NK-92 (cell line): Measurements from ENCODE around the gene SERPINA1.
"Not testable (repeated sequence)": the region's sequence is repeated elsewhere in the genome, so short reads cannot be mapped to it uniquely, and the experiment has no call there.

Experiments
- DNase-seq: peaks from one replicate; lab custom pipeline; 2025; ENCODE audit not compliant: unreplicated experiment; lab: John Stamatoyannopoulos, UW

SERPINA1 gene

DNA sequence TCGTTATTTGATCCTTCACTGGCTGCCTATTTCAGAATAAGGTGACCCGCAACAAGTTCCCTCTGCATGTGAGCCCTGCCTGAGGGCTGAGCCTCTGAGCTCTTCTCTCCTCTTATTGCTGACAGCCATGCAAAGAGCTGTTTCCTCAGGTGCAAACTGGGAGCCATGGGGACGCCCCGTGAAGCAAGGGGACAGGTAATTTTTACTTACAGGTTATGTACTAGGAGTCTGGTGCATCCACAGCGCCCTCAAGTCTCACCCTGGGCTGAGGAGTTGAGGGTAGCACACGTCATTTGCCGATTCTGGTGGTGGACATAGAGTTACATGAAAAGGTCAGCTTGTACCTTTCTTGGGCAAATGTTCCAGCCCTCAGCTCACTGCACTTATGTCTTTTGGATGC lies 39.1 kb downstream of the SERPINA1 start:
- no peak for DNase-seq

DNA sequence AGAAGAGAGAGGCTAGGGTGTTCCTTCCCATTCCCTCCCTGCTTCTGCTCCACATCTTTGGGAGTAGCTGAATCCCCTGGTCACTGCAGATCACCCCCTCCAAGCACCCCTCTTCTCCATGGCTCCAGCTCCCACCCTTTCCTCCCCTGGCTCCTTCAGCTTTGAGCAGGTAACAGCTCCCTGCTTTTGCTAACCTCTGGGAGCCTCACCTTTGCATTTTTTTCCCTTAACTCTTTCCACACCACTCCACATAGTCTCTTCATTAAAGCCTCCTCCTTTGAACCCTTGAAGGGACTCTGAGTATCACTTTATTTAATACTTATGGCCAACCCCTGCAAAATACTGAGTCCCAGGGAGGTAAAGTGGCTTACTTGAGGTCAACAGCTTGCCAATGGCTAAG lies 39.6 kb downstream of the SERPINA1 start:
- no peak for DNase-seq

DNA sequence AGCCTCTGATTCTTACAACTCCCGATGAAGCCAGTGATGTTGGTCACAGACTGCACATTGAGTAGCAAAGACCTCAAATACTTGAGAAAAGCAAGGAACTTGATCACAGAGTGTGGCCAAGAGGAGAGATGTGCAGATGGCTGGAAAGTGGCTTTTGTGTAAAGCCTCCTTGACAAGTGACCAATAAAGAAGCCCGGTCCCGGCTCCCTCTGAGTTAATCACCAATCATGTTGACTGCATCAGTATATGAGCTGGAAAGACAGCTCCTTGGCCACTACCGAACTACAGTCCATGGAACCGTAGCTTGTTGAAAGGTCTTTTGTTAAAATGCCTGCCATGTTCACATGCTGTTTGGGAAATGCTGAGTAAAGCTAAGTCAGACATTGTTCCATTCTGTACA lies 41.6 kb downstream of the SERPINA1 start:
- no peak for DNase-seq

DNA sequence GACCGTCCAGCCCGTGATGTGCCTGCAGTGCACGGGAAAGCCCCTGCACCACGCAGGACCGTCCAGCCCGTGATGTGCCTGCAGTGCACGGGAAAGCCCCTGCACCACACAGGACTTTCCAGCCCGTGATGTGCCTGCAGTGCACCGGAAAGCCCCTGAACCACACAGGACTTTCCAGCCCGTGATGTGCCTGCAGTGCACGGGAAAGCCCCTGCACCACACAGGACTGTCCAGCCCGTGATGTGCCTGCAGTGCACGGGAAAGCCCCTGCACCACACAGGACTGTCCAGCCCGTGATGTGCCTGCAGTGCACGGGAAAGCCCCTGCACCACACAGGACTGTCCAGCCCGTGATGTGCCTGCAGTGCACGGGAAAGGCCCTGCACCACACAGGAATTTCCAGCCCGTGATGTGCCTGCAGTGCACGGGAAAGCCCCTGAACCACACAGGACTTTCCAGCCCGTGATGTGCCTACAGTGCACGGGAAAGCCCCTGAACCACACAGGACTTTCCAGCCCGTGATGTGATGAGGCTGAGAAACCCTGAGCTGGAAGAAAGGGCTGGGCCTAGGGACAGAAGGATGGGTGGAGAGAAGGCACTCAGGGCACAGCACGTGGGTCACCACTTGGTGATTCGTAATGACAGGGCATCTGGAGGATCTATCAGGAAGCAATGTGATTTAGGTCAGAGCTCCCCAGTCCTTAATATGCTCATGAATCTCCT lies 42.2 kb downstream of the SERPINA1 start:
- not testable (repeated sequence) for DNase-seq

DNA sequence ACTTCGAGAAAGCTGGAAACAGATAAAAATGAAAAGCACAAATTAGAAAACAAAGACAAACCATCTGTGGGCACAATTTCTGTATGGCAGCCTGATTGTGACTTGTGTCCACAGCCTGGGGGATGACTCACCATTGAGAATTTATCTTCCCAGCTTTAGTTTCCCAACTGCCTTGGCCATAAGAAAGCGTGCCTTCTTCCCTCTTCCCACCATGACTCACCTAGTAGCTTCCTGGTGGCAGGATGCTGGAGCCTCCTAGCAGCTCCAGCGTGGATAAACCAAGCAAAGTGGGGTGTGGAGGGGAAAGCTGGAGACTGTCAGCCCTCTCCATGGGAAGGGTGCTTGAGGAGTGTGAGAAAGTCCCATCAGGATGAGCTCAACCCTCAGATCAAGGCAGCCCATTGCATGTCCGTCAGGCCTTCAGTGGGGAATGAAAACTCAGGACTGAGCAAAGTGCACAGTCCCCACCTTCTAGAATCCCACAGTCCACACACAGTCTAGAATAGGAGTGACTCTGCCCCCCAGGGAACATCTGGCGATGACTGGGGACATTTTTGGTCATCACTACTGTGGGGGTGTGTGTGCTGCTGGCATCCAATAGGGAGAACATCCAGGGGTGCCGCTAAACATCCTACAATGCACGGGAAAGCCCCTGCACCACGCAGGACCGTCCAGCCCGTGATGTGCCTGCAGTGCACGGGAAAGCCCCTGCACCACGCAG lies 42.9 kb downstream of the SERPINA1 start:
- no peak for DNase-seq

DNA sequence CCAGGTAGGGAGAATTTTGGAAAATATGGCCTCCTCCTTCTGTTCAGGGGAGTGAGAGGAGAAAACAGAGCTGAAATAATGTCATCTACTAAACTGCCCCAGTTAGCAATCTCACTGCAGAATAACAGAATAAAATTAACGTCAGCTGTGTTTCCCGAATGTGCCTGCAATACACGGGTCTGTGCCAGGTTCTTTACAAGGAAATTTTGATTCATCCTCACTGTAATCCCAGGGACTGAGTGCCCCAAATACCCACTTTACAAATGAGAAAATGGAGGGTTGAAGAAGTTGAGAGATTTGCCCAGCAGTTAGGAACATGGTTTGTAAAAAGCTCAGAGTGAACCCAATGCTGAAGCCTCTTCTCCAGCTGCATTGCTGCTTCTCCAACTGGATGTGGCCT lies 44.0 kb downstream of the SERPINA1 start:
- DNase-seq: no peak

DNA sequence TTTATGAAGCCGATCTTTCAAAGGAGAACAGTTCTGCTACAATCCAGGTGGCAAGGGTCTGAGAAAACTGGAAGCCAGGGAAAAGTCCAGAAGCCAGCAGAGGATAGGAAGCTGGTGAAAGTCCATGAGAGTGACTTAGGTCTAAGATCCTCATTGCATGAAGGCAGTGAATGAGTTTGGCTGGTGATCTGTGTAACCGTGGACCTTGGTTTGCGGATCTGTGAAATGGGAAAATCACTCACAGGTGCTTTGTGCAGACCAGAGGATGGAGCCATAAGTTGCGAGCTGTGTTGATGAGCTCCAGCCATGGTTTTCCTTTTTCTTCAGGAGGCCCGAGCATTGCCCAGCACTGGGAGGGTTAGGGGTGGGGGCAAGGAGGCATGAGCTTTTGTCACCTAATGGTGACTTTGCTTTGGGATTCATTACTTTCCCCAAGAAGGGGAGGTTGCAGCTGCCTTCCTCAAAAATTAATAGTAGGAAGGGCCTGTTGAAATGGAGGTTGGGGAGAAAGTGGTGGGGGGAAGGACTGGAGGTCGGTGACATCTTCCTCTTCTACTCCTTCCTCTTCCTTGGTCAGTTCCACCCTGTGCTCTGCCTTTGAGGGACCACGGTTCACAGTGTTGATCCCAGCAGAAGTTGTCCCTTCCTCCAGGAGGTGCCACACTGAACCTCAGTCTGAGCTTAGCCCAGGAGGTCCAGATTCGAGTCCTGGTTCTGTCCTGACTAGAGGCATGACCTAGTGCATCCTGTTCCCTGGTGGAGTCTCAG lies 45.0 kb downstream of the SERPINA1 start:
- DNase-seq: no peak

DNA sequence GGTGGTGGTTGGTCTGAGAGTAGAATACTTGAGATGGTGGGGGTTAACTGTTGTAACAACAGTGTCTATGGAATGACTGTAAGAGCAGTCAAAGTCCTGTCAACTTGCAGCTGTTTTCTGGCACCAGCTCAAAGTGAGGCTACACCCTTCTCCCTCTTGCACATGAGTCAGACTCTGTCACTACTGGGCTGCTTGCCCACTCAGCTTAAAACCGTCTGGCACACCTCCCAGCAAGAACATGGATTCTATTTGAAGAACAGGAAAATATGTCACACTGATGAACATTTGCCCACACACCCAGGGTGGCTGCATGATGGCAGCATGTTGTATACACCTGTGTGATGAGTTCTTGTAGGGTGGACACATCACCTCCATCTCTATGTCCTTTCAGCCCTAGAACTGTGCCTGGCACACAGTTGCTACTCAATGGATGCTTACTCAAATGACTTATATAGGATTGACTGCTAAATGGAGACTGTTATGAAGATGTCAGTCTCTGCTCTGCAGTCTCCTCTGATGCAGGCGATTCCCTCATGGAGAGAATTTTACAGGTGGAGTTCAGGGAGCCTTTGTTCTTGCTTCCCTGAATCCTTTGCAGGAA lies 46.0 kb downstream of the SERPINA1 start:
- DNase-seq: no peak

DNA sequence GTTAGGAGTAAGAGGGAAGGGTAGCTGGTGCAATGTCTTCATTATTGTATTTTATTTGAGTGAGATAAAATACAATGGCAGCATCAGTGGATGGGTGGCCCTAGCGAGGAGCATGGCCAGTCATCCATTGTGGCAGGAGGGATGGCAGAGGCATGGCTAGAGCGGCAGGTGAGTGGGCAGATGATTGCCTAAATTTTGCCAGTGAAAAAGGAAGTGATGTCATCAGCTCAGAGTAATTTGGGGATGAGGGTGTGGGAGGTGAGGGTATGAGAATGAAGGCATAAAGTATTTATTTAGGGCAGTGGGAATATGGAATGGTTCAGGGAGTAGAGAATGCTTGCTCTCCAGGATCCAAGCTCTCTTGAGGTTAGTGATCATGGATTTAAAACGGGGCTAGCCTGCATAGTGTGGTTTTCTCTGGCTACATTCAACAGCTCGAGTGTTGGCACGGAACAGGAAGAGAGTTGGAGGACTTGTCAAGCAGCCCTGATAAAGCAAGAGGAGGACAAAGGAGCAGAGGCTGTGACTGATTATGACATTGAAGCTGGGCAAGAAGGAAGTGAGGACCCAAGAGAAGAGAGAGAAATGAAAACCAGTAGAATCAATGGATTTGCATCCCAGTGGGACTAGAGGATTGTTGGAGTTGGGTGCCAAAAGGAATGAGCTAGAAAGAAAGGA lies 46.6 kb downstream of the SERPINA1 start:
- no peak for DNase-seq

DNA sequence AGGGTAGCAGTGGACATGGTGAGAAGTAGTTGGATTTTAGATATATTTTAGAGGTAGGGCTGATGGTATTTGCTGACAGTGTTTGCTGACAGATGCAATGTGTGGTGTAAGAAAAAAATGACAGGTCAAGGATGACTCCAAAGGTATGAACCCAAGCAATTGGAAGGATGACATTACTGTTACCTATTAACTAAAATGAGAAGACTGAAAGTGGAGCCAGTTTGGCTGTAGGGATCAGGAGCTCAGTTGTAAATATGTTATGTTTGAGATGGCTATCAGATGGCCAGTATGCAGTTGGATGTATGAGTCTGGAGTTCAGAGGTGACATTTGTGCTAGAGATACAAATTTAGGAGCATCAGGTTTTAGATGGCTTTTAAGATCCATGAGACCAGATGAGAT lies 47.9 kb downstream of the SERPINA1 start:
- no peak for DNase-seq

DNA sequence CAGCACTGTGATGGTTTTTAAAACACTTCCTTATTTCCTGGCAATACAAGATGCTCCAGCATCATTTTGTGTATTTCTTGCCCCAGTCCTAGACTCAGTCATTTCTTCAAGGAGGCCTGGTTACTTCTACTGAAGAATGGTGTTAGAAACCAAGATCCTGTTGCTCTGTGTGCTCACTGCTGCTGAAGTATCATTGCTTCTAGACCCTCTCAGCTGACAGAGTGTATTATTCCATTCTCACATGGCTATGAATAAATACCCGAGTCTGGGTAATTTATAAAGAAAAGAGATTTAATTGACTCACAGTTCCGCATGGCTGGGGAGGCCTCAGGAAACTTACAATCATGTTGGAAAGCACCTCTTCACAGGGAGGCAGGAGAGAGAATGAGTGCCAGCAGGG lies 50.4 kb downstream of the SERPINA1 start:
- DNase-seq: no peak

DNA sequence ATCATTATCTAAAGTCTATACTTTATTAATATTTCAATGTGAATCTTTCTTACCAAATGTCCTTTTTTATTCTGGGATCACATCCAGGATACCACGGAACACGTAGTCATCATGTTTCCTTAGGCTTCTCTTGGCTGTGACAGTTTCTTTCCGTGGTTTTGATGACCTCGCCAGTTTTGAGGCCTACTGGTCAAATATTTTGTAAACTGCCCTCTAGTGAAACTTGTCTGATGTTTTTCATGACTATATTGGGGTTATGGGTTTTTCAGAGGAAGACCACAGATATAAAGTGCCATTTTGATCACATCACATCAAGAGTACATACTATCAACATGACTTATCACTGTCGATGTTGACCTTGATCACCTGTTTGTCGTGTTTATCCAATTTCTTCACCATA lies 51.1 kb downstream of the SERPINA1 start:
- no peak for DNase-seq

DNA sequence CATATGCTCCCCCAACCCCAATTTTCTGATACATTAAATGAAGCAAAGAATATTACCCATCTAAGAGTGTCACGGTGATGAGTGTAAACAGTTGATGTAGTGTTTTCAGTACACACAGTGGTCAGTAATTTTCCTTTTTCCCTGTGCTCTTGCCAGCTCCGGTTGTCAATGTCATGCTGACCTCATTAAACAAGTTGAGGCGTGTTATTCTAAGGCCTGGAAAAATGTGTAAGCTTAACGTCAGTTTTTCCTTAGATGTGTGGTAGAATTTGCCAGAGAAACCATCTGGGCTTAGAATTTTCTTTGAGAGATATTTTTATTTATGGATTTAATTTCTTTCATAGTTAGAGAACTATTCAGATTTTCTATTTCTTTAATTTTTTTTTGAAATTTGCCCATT lies 53.5 kb downstream of the SERPINA1 start:
- DNase-seq: no peak

DNA sequence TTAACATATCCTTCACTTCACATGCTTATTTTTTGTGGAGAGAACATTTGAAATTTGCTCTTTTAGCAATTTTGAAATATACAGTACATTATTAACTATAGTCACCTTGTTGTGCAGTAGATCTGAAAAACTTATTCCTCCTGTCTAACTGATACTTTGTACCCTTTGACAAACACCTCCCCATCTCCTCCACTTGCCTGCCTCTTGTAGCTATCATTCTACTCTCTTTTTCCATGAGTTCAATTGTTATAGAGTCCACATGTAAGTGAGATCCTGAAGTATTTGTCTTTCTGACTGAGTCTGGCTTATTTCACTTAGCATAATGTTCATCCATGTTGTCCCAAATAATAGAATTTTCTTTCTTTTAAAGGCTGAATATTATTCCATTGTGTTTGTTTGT lies 55.8 kb downstream of the SERPINA1 start:
- no peak for DNase-seq

DNA sequence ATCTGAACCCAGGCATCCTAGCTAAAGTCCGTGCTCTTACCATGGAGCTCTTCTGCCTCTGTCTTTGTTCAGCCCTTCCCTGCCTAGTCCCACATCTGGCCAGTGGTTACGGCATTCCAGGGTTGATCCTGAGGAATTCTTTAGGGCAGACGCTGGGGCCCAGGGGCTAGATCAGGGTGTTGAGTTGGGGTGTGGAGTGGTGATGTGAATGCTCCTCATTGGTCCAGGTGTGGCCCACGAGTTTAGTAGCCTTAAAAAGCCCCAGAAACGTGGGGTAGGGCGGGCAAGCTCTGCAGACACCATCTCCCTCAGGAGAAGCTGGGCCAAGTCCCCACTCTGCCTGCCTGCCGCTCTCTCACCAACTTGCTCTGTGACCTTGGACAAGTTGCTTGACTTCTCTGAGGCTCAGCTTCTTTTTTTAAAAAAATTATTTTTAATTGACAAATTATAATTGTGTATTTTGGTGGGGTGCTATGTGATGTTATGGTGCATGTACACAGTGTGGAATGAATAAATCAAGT lies 56.3 kb downstream of the SERPINA1 start:
- DNase-seq: no peak

DNA sequence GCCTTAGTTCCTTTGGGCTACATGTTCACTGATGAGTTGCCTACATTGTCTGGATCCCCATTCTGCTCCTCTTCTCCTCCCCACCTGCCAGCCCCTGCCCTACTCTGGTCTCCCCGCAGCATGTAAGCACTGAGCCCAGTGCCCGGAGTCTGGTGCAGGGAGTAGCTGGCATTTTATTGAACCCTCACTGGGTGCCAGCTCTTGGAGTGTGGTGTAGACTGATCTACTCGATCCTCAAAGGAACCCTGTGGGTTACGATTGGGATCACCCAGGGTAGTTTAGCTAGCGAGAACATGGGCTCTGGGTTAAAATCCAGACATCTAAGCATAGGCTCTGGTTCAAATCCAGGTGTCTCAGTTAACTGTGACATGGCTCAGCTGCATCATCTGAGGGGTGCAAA lies 56.9 kb downstream of the SERPINA1 start:
- DNase-seq: no peak

DNA sequence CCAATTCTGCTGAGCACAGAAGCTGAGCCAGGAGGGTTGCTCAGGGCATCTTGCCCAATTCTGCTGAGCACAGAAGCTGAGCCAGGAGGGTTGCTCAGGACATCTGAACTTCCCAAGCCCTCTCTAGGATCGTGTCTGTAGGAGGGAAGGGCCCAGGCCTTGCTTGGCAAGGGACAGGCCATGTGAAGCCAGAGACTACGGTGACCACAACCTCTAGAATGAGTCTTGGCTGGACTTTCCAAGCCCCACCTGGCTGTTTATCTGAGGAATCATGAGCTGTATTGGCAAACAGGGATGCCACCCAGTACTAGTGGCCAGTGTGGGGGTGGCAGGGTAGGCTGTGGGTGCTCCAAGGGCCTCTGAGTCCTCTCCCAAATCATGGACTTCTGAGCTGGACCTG lies 57.5 kb downstream of the SERPINA1 start:
- DNase-seq: no peak

DNA sequence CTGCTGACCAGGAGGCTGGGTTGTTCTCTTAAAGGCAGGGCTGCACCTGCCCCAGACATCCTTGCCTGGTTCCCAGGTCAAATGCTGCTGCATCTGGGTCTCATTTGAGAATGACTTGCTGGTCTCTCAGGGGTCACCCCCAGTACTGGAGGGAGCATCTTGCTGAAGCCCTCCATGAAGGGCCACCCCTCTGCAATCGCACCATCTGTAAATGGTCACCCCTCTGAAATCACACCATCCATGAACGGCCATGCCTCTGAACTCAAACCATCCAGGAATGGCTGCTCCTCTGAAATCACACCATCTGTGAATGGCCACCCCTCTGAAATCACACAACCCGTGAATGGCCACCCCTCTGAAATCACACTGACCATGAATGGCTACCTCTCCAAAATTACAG lies 58.0 kb downstream of the SERPINA1 start:
- no peak for DNase-seq

DNA sequence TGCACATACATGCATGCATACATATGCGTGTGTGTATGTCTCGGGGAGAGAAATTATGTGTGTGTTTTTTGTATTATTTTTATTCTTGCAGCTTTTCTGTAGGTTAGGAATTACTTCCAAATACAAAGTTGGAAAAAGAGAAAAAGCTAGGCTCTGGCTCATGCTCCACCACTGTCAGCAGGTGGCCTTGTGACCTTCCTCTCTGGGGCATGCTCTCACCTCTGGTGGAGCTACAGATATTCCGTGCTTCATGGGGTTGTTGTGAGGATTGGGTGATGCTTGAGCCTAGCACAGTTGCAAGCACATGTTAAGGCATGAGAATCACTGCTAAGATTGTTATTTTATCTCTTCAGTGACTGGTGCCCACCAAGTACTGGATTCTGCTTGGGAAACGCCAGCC lies 58.5 kb downstream of the SERPINA1 start:
- DNase-seq: no peak

DNA sequence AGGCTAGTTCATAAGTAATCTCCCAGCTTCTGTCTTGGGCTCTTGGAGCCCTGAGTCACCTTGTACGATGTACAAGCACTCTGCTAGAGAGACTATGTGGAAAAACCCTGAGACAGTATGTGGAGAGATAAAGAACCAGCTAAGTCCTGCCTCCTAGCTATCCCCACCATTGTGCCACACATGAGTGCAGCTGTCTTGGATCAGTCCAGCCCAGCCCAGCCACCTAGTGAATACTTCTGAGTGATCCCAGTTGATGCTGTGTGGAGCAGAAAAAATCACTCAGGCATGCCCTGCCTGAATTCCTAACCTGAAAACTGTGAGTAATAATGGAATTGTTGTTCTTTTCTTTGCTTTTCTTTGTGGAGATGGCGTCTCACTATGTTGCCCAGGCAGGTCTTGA lies 60.2 kb downstream of the SERPINA1 start:
- no peak for DNase-seq
